Measurements from ENCODE around the gene WDR45B.

The WDR45B gene

DNA sequence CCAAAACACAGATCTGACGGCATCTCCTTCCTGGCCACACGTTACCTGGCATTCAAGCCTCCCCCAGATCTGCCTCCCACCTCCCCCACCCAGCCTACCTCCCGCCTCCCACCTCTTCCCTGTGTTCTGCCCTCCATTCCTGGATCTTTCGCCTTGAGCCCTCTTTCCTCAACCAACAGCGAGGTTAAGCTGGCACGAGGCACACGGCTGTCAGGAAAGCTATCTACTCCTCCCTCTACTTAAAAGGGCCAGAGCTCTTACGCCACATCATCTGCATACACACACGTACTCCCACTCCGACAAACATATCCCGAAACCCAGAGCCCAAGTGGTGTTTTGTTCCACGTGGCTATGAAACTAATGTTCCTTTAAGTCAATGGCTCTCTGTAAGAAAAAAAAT lies 18.0 kb downstream of the WDR45B start:
- DNase-seq (ENCODE audit: low read depth, low spot score): no peak

DNA sequence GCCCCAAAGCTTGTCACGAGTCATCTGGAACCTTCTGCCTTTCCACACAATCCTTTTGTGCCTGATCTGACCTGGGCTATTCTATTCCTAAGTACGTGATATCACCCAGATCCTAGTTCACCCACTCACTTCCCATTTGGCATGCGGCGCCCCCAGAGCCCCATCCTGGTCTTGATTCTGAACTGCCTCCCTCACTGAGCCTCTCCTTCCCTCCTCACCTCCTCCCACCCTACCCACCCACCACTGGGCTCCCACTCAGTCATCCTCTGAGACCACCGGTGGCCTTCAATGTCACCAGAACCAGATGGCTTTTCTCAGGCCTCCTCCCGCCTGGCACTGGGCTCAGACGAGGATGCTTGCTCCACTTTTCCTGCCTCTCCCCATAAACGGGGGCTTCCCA lies 18.5 kb downstream of the WDR45B start:
- no peak for DNase-seq (ENCODE audit: low read depth, low spot score)

DNA sequence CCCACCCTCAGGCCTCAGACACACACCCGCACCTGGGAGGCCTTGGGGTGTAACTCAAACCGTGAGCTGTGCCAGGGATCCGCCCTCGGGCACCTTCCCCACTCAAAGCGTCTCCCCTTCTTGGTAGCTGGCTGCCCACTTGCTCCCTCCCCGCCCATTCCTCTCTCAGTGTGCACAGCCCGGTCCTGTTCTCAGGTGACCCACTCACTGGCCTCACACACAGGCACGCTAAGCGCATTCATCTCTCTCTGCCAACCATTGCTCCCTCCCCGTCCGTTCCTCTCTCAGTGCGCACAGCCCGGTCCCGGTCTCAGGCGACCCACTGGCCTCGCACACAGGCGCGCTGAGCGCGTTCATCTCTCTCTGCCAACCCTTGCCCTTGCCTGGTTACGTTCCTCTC lies 20.8 kb downstream of the WDR45B start:
- no peak for DNase-seq (ENCODE audit: low read depth, low spot score)

DNA sequence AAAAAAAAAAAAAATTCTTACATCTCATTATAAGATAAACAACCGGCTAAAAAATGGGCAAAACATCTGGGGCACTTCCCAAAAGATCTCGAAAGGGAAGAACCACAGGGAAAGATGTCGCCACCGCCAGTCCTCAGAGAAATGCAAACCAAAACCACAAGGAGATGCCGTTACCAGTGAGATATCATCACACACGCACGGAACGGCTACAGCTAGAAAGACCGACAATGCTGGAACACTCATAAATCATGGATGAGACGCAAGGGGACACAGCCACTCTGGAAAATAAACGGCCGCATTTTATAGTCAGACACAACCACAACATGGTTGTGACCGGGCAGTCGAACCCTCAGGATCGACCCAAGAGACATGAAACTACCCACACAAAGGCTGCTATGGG lies 24.5 kb downstream of the WDR45B start:
- no peak for DNase-seq (ENCODE audit: low read depth, low spot score)

- DNase-seq (ENCODE audit: low read depth, low spot score): no peak
Measured at GRCh38 chr17:82619641-82620040, 28.6 kb downstream of the WDR45B start.

DNA sequence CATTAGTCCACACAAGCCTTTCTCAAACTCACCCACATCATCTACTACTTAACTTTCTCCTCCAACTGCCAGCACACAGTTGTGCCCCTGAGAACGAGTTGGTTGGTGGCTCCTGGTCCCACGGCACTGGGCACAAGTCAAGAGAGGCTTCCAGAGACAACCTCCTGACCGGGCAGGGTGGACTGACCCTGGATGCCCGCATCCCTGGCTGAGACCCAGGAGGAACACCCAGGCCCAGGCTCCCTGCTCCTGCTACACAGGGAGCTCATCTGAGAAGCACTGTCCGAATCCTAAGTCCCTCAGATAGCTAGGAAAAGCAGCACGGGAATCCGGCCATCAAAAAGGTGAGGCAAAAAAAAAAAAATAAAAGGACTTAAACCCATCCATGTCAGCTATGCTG lies 29.0 kb downstream of the WDR45B start:
- DNase-seq (ENCODE audit: low read depth, low spot score): no peak

GRCh38 chr17:82616021-82616711 lies 32.1 kb downstream of the WDR45B start:
- DNase-seq (ENCODE audit: low read depth, low spot score): no peak

DNA sequence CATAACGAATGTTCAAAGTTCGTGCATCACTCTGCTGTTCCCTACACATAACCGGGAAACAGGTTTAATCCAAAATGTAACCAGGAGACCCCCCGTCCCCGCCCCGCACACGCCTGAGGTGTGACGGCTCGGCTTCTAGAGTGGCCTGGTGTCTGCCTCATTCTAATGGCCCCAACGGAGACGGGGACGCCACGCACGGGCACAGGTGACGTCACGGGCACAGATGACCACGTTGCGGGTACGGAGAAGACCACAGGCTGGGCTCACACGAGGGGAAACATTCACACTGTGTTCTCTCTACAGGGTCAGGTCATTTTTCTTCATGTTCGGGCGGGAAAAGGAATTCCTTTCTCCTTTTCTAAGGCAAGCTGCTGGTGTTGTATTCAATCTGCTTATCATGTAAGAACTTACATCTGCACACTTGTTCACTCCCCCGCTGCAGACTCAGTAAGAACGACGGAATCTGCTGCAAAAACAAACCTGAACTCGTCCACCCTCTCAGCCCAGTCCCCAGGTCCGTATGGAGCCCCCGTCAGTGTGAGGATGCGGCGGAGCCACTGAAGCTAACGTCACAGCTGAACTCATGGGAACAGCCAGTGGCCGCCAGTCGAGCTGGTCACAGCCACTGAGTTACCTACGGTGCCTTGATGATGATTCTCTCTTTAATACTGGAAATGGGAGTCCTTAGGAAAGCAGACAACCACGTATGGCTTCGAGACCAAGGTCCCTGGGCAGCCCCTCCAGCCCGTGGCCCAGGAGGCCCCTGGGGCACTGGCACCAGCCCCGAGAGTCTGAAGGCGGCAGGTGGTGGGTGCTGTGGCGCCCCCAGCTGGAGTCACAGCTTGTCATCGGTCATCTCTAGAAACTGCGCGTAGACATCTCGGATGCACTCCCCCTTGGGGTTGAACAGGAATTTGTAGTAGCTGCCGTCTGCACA lies 32.9 kb downstream of the WDR45B start:
- DNase-seq (ENCODE audit: low read depth, low spot score): no peak

DNA sequence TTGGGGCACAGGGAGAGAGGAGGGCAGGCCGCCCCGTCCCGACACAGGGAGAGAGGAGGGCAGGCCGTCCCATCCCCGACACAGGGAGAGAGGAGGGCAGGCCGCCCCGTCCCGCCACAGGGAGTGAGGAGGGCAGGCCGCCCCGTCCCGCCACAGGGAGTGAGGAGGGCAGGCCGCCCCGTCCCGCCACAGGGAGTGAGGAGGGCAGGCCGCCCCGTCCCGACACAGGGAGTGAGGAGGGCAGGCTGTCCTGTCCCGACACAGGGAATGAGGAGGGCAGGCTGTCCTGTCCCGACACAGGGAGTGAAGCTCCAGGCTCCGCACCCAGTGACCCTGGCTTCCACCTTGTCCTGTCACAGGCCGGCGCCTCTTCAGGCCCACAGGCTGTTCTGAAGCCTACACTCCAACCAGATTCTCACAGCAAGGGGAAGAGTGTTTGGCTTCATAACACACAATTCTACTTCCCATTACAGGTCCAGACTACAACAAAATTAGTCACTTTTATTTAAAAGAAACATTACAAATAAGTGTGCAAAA lies 34.1 kb downstream of the WDR45B start:
- no peak for DNase-seq (ENCODE audit: low read depth, low spot score)

DNA sequence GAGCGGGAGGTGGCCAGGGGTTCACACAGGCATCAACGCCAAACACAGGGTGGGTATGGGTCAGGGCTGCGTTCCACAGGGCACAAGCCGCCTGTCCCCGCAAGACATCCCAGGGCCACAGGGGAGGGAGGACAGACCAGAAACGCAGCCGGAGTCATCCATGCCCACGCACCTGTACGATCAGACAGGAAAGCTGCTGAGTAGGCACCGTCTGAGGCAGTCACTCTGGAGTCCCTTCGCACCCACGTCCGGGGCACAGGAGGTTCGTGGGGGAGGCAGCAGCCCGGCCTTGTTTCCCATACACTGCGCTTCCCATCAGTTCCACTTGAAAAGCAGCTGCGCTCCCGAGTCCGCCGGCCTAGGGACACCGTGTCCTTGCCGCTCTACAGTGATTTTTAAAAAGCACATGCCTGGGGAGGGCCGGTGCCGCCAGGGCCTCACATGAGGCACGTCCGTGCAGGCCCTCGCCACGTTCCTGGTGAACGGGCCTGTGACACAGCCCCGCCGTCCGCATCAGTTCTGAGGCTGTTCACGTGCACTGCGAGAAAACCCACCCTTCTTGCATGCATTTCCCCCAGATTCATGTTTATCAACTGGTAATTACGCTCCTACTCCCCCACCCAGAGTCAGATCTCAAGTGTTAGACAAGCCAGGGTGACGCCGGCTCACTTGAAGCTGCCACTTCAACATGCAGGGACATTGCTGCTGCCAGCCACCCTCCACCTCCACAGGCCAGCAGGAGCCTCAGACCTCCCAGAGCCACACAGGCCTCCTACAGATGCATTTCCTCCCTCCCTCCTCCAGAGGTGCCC lies 34.8 kb downstream of the WDR45B start:
- DNase-seq (ENCODE audit: low read depth, low spot score): no peak

- no peak for DNase-seq (ENCODE audit: low read depth, low spot score)
Measured at GRCh38 chr17:82611140-82612058, 36.8 kb downstream of the WDR45B start.

DNA sequence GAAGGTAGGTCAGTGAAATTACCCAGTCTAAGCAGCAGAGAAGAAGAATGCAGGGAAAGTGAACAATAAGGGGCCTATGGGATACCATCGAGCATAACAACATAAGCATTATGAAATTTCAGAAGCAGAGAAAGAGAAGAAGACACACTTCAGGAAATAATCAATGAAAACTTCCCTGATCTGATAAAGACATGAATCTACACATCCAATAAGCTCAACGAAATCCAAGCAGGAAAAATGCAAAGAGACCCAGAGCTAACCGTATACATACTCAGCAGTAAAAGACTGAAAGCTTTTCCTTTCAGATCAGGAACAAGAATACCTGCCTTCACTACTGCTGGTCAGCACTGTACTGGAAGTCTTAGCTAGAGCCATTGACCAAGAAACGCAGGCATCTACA lies 38.6 kb downstream of the WDR45B start:
- DNase-seq (ENCODE audit: low read depth, low spot score): no peak

- no peak for DNase-seq (ENCODE audit: low read depth, low spot score)
Measured at GRCh38 chr17:82608816-82609215, 39.4 kb downstream of the WDR45B start.

DNA sequence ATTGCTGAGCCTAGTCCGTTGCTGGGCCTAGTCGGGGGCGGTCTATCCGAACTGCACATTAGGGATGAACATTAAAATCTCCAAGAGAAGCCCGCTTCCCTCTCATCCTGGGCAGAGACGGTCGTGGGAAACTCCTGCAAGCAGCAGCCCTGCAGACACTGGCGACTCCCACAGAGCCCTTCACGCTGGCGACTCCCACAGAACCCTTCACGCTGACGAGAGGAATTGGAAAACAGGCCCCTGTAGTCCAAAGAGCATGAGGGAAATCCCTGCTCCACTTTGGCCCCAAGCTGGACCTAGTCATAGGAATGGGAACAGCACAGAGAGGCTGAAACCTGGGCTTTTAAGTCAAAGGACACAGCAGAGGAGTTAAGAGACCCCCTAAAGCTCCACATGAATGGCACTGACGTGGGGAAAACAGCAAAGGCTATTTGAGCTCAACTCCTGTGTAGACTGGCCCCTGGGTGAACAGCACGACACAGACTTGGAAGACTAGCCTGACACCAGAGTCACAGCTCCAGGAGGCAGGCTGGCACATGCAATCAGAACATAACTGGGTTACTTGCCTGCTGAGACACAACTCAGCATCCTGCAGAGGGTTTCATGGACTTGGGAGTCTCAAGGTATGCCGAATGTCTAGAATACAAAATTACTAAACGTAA lies 42.2 kb downstream of the WDR45B start:
- no peak for DNase-seq (ENCODE audit: low read depth, low spot score)

DNA sequence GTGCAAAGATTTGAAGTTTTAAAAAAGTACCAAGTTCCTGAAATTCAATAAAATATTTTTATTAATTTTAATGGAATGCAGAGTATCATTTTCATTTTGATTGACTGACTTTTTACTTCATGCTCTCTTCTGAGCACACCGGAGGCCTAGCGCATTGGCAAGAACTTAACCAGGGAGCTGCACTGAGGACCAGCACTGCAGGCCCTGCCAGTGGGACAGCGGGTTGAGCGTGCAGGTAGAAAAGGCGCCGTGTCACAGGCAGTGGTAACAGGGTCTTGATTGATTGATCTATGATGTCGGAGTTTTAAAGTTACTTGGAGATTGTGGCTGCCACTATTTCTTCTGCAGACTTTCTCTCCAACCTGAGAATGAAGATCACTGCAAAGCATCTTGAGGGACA lies 43.7 kb downstream of the WDR45B start:
- DNase-seq (ENCODE audit: low read depth, low spot score): no peak

DNA sequence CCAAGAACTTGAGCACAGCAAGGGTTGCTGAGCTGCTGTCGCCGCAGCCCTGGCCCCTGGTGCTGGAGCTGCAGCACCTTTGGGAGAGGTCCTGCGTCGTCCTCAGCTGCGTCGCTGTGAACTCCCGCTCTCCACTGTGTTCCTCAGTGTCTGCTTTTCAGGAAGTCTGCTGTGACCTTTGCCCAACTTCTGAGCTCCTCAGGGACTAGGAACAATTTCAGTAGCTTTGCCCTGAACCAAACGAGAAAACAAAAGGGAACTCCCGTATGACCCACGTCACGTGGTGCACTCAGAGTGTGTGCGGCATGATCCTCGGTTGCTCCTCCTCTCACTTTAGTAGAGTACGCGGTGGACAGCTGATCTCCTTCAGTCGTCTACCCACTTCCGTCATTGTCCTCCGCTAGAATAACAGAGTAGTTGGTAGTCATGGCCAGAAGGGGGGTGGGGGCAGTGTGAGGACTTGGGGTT lies 44.2 kb downstream of the WDR45B start:
- DNase-seq (ENCODE audit: low read depth, low spot score): no peak

DNA sequence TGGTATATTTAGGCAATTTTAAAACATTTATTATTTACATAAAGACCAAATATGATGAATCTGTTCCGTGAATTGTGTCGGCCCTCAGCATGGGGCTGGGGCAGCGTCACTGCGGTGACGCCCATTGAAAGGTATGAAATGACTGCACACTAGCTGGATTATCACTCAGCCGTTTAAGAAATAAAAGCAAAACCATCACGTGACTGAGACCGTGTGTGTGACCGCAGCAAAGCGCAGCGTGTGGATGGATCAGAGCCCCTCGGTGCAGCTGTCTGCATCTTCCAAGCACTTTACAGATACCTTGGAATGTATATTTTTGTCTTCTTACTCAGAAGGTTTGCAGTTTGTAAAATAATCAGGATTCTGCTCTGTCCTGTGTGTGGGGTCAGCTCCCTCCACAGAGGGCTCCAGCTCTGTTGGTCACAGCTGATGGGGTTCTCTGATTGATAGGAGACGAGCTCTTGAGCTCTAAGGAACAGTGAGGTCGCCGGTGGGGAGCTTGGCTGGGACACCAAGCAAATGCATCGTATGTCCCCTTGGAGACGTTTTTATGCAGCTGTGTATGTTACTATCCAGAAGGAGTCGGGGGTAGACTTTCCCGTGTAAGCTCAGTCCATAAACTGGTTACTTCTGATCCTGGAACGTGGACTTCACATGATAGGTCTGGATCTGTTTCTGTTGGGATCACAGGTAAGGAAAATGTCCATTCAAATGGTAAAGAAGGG lies 45.1 kb downstream of the WDR45B start:
- DNase-seq (ENCODE audit: low read depth, low spot score): no peak

- DNase-seq (ENCODE audit: low read depth, low spot score): no peak
Measured at GRCh38 chr17:82602487-82602886, 45.8 kb downstream of the WDR45B start.

- no peak for DNase-seq (ENCODE audit: low read depth, low spot score)
Measured at GRCh38 chr17:82601447-82602000, 46.7 kb downstream of the WDR45B start.

Measured in iPS DF 19.7 (cell line).